ENCODE measurements around the gene TMEM171. TPM values are rescaled to one million over a fixed set of nuclear protein-coding genes. Genes with fewer than 3 reads are reported as not detected.

TMEM171 gene
- total and polyA plus RNA-seq, 2 experiments from 2014 or later: 1.3 to 2.0 TPM

- no peaks in the 10 kb centered on the region for H3K36me3 ChIP-seq (replicated peaks; ENCODE audit: insufficient read depth, low read depth)
- H3K4me1 ChIP-seq (ENCODE audit: insufficient read depth): no peaks in the 10 kb centered on the region
- no peak overlapping the region for H2AFZ ChIP-seq
- no peak for DNase-seq (ENCODE audit: low spot score)
- 97% methylated on average over 2 of the region's 2 CpGs for WGBS (ENCODE audit: low lambda C conversion rate, missing lambda C conversion rate)
- no peak for TF ChIP-seq EZH2 (IDR thresholded peaks at IDR 0.05; ENCODE audit: borderline replicate concordance)
- no peak for TF ChIP-seq CTCF (IDR thresholded peaks at IDR 0.05; ENCODE audit: poor library complexity)
- no peak for TF ChIP-seq EZH2phosphoT487 (IDR thresholded peaks at IDR 0.05; ENCODE audit: low read depth, severe bottlenecking, unreplicated experiment)
- no peaks in the 10 kb centered on the region for H4K20me1 ChIP-seq (ENCODE audit: insufficient read depth, poor library complexity, severe bottlenecking)
- no peak overlapping the region for H3K4me3 ChIP-seq
- H3K4me2 ChIP-seq: no peak overlapping the region
- no peaks in the 10 kb centered on the region for H3K9me2 ChIP-seq (replicated peaks; ENCODE audit: insufficient read depth)
- H3K79me2 ChIP-seq: no peaks in the 10 kb centered on the region
- H3K9me3 ChIP-seq (ENCODE audit: low read depth): no peaks in the 10 kb centered on the region
- no peak overlapping the region for H3K27ac ChIP-seq
- no peaks in the 10 kb centered on the region for H3K27me3 ChIP-seq
Observed at GRCh38 chr5:73097740-73098139, 22.6 kb upstream of the TMEM171 start.

- Histone ChIP-seq H3K36me3 (replicated peaks; ENCODE audit: insufficient read depth, low read depth) (no peaks in the 10 kb centered on the region), H4K20me1 (ENCODE audit: insufficient read depth, poor library complexity, severe bottlenecking) (no peaks in the 10 kb centered on the region), H3K27me3 (no peaks in the 10 kb centered on the region), H3K4me1 (ENCODE audit: insufficient read depth) (no peaks in the 10 kb centered on the region), H2AFZ (no peak overlapping the region), H3K79me2 (no peaks in the 10 kb centered on the region), H3K4me3 (no peak overlapping the region), H3K4me2 (no peak overlapping the region), H3K9me2 (replicated peaks; ENCODE audit: insufficient read depth) (no peaks in the 10 kb centered on the region), H3K27ac (no peak overlapping the region), H3K9me3 (ENCODE audit: low read depth) (no peaks in the 10 kb centered on the region)
- WGBS (ENCODE audit: low lambda C conversion rate, missing lambda C conversion rate): 95% methylated on average over 4 of the region's 4 CpGs
- DNase-seq (ENCODE audit: low spot score): no peak
- TF ChIP-seq EZH2 (IDR thresholded peaks at IDR 0.05; ENCODE audit: borderline replicate concordance): no peak
- no peak for TF ChIP-seq CTCF (IDR thresholded peaks at IDR 0.05; ENCODE audit: poor library complexity)
- no peak for TF ChIP-seq EZH2phosphoT487 (IDR thresholded peaks at IDR 0.05; ENCODE audit: low read depth, severe bottlenecking, unreplicated experiment)
Observed at GRCh38 chr5:73100109-73100508, 20.3 kb upstream of the TMEM171 start.

- DNase-seq (ENCODE audit: low spot score): no peak
- H3K4me1 ChIP-seq (ENCODE audit: insufficient read depth): no peaks in the 10 kb centered on the region
- no peak overlapping the region for H3K4me2 ChIP-seq
- H3K79me2 ChIP-seq: no peaks in the 10 kb centered on the region
- H3K9me3 ChIP-seq (ENCODE audit: low read depth): no peaks in the 10 kb centered on the region
- H3K27me3 ChIP-seq: no peaks in the 10 kb centered on the region
- no peaks in the 10 kb centered on the region for H3K36me3 ChIP-seq (replicated peaks; ENCODE audit: insufficient read depth, low read depth)
- H3K27ac ChIP-seq: no peak overlapping the region
- WGBS (ENCODE audit: low lambda C conversion rate, missing lambda C conversion rate): 69% methylated on average over 4 of the region's 4 CpGs
- no peaks in the 10 kb centered on the region for H3K9me2 ChIP-seq (replicated peaks; ENCODE audit: insufficient read depth)
- H2AFZ ChIP-seq: no peak overlapping the region
- no peak overlapping the region for H3K4me3 ChIP-seq
- H4K20me1 ChIP-seq (ENCODE audit: insufficient read depth, poor library complexity, severe bottlenecking): no peaks in the 10 kb centered on the region
- no peak for TF ChIP-seq EZH2phosphoT487 (IDR thresholded peaks at IDR 0.05; ENCODE audit: low read depth, severe bottlenecking, unreplicated experiment)
- TF ChIP-seq EZH2 (IDR thresholded peaks at IDR 0.05; ENCODE audit: borderline replicate concordance): no peak
- TF ChIP-seq CTCF (IDR thresholded peaks at IDR 0.05; ENCODE audit: poor library complexity): no peak
Observed at GRCh38 chr5:73103870-73104299, 16.5 kb upstream of the TMEM171 start.

- H2AFZ ChIP-seq: no peak overlapping the region
- no peak overlapping the region for H3K4me3 ChIP-seq
- 61% methylated on average over 1 of the region's 1 CpG for WGBS (ENCODE audit: low lambda C conversion rate, missing lambda C conversion rate)
- H3K27ac ChIP-seq: no peak overlapping the region
- H3K9me2 ChIP-seq (replicated peaks; ENCODE audit: insufficient read depth): no peaks in the 10 kb centered on the region
- DNase-seq (ENCODE audit: low spot score): no peak
- H3K79me2 ChIP-seq: no peaks in the 10 kb centered on the region
- H3K9me3 ChIP-seq (ENCODE audit: low read depth): no peaks in the 10 kb centered on the region
- H4K20me1 ChIP-seq (ENCODE audit: insufficient read depth, poor library complexity, severe bottlenecking): no peaks in the 10 kb centered on the region
- H3K36me3 ChIP-seq (replicated peaks; ENCODE audit: insufficient read depth, low read depth): no peaks in the 10 kb centered on the region
- H3K27me3 ChIP-seq: no peaks in the 10 kb centered on the region
- H3K4me1 ChIP-seq (ENCODE audit: insufficient read depth): no peaks in the 10 kb centered on the region
- TF ChIP-seq CTCF (IDR thresholded peaks at IDR 0.05; ENCODE audit: poor library complexity): no peak
- TF ChIP-seq EZH2 (IDR thresholded peaks at IDR 0.05; ENCODE audit: borderline replicate concordance): no peak
- no peak for TF ChIP-seq EZH2phosphoT487 (IDR thresholded peaks at IDR 0.05; ENCODE audit: low read depth, severe bottlenecking, unreplicated experiment)
- no peak overlapping the region for H3K4me2 ChIP-seq
Observed at GRCh38 chr5:73104326-73104725, 16.0 kb upstream of the TMEM171 start.

Measured in hepatocyte (in vitro differentiated cells).